Inflammatory macrophage treated with lipopolysaccharide for 4 hours (primary cell): ENCODE measurements around the gene HEATR5B.
"Not testable (repeated sequence)": the region's sequence is repeated elsewhere in the genome, so short reads cannot be mapped to it uniquely, and the experiment has no call there.

Source experiments
- DNase-seq: peaks from one replicate; pipeline ENCODE4 v3.0.0-alpha.2; 2020

The HEATR5B gene

GRCh38 chr2:37061013-37061711, 23.0 kb downstream of the HEATR5B start:
- no peak for DNase-seq

- DNase-seq = no peak
These were observed 23.7 kb downstream of the HEATR5B start for GRCh38 chr2:37060446-37060845.

GRCh38 chr2:37059841-37060240, 24.3 kb downstream of the HEATR5B start:
- DNase-seq = no peak

- no peak for DNase-seq
These were observed 31.4 kb downstream of the HEATR5B start for GRCh38 chr2:37052600-37053332.

GRCh38 chr2:37039580-37039979, 44.6 kb downstream of the HEATR5B start:
- DNase-seq = no peak

GRCh38 chr2:37037771-37038170, 46.4 kb downstream of the HEATR5B start:
- no peak for DNase-seq

- DNase-seq = no peak
These were observed 54.4 kb downstream of the HEATR5B start for GRCh38 chr2:37029758-37030157.

GRCh38 chr2:37026050-37026449, 58.1 kb downstream of the HEATR5B start:
- DNase-seq = no peak

- no peak for DNase-seq
These were observed 63.0 kb downstream of the HEATR5B start for GRCh38 chr2:37020887-37021796.

GRCh38 chr2:37020212-37020886, 63.8 kb downstream of the HEATR5B start:
- DNase-seq = no peak

GRCh38 chr2:37013315-37013641, 70.9 kb downstream of the HEATR5B start:
- no peak for DNase-seq

GRCh38 chr2:37011130-37011529, 73.0 kb downstream of the HEATR5B start:
- no peak for DNase-seq

GRCh38 chr2:37005118-37005868, 78.9 kb downstream of the HEATR5B start:
- no peak for DNase-seq

- no peak for DNase-seq
These were observed 83.1 kb downstream of the HEATR5B start for GRCh38 chr2:37000988-37001556.

GRCh38 chr2:37000318-37000717, 83.9 kb downstream of the HEATR5B start:
- no peak for DNase-seq

GRCh38 chr2:36999416-36999815, 84.8 kb downstream of the HEATR5B start:
- DNase-seq = not testable (repeated sequence)

GRCh38 chr2:36993841-36994620, 90.1 kb downstream of the HEATR5B start:
- no peak for DNase-seq

GRCh38 chr2:36988008-36988407, 96.2 kb downstream of the HEATR5B start:
- DNase-seq = no peak

- DNase-seq = no peak
These were observed 101.7 kb downstream of the HEATR5B start for GRCh38 chr2:36982467-36982866.

- DNase-seq = no peak
These were observed 102.3 kb downstream of the HEATR5B start for GRCh38 chr2:36981911-36982310.

- DNase-seq = not testable (repeated sequence)
These were observed 105.2 kb downstream of the HEATR5B start for GRCh38 chr2:36979007-36979406.
